GM18870 (cell line): ENCODE results near the gene IDE.
"Not testable (repeated sequence)": the region's sequence is repeated elsewhere in the genome, so short reads cannot be mapped to it uniquely, and the experiment has no call there.

ENCODE experiments used
- ATAC-seq: cut with Tn5 transposase; IDR thresholded peaks from one replicate; pipeline ENCODE4 v1.9.1; 2021; ENCODE audit warnings: moderate library complexity; ENCODE audit not compliant: unreplicated experiment

Gene IDE

GRCh38 chr10:92420546-92421275 is 153.2 kb downstream of the IDE start:
- no peak for ATAC-seq

- ATAC-seq, result no peak
Measured at GRCh38 chr10:92419740-92420545, 153.9 kb downstream of the IDE start.

- no peak for ATAC-seq
Measured at GRCh38 chr10:92418891-92419290, 155.0 kb downstream of the IDE start.

GRCh38 chr10:92418221-92418620 is 155.7 kb downstream of the IDE start:
- no peak for ATAC-seq

GRCh38 chr10:92413519-92413918 is 160.4 kb downstream of the IDE start:
- no peak for ATAC-seq

GRCh38 chr10:92413011-92413410 is 160.9 kb downstream of the IDE start:
- ATAC-seq, result no peak

- ATAC-seq, result no peak
Measured at GRCh38 chr10:92411406-92411805, 162.5 kb downstream of the IDE start.

GRCh38 chr10:92410501-92410900 is 163.4 kb downstream of the IDE start:
- ATAC-seq, result no peak

GRCh38 chr10:92408017-92408361 is 165.9 kb downstream of the IDE start:
- no peak for ATAC-seq

- no peak for ATAC-seq
Measured at GRCh38 chr10:92407305-92408016, 166.4 kb downstream of the IDE start.

GRCh38 chr10:92405419-92405924 is 168.4 kb downstream of the IDE start:
- ATAC-seq, result no peak

- no peak for ATAC-seq
Measured at GRCh38 chr10:92404612-92405418, 169.1 kb downstream of the IDE start.

- not testable (repeated sequence) for ATAC-seq
Measured at GRCh38 chr10:92402234-92402633, 171.7 kb downstream of the IDE start.
